GDM1 (cell line): ENCODE results near the gene DCLK2.

Source experiments
- DNase-seq: peaks from one replicate; lab custom pipeline; 2025; lab: John Stamatoyannopoulos, UW

DCLK2 gene

GRCh38 chr4:150069353-150069752 is 8.9 kb upstream of the DCLK2 start:
- DNase-seq: no peak

- no peak for DNase-seq
Measured at GRCh38 chr4:150070464-150071170, 7.6 kb upstream of the DCLK2 start.

- DNase-seq: no peak
Measured at GRCh38 chr4:150072471-150072870, 5.8 kb upstream of the DCLK2 start.

- DNase-seq: no peak
Measured at GRCh38 chr4:150072906-150073714, 5.1 kb upstream of the DCLK2 start.

GRCh38 chr4:150074064-150074463 is 4.2 kb upstream of the DCLK2 start:
- no peak for DNase-seq

- no peak for DNase-seq
Measured at GRCh38 chr4:150078579-150079080, 385 bp downstream of the DCLK2 start.

GRCh38 chr4:150079081-150079581 is 886 bp downstream of the DCLK2 start:
- no peak for DNase-seq

- no peak for DNase-seq
Measured at GRCh38 chr4:150080337-150080736, 2.1 kb downstream of the DCLK2 start.

- DNase-seq: no peak
Measured at GRCh38 chr4:150080875-150081274, 2.6 kb downstream of the DCLK2 start.

- no peak for DNase-seq
Measured at GRCh38 chr4:150082241-150082640, 4.0 kb downstream of the DCLK2 start.

GRCh38 chr4:150087006-150087405 is 8.8 kb downstream of the DCLK2 start:
- no peak for DNase-seq

- DNase-seq: no peak
Measured at GRCh38 chr4:150089732-150090131, 11.5 kb downstream of the DCLK2 start.

- DNase-seq: no peak
Measured at GRCh38 chr4:150090836-150091235, 12.6 kb downstream of the DCLK2 start.

GRCh38 chr4:150094676-150095075 is 16.4 kb downstream of the DCLK2 start:
- no peak for DNase-seq

- no peak for DNase-seq
Measured at GRCh38 chr4:150096625-150097024, 18.4 kb downstream of the DCLK2 start.

GRCh38 chr4:150098214-150098613 is 20.0 kb downstream of the DCLK2 start:
- DNase-seq: no peak

GRCh38 chr4:150104404-150105027 is 26.3 kb downstream of the DCLK2 start:
- no peak for DNase-seq

GRCh38 chr4:150106886-150107285 is 28.6 kb downstream of the DCLK2 start:
- DNase-seq: no peak

GRCh38 chr4:150108691-150109090 is 30.4 kb downstream of the DCLK2 start:
- DNase-seq: no peak

GRCh38 chr4:150114641-150115040 is 36.4 kb downstream of the DCLK2 start:
- DNase-seq: no peak

- DNase-seq: no peak
Measured at GRCh38 chr4:150115851-150116250, 37.6 kb downstream of the DCLK2 start.

- DNase-seq: no peak
Measured at GRCh38 chr4:150116506-150116905, 38.3 kb downstream of the DCLK2 start.

GRCh38 chr4:150117094-150117493 is 38.8 kb downstream of the DCLK2 start:
- DNase-seq: no peak
